ENCODE data around the gene MCRIP1.

DNA sequence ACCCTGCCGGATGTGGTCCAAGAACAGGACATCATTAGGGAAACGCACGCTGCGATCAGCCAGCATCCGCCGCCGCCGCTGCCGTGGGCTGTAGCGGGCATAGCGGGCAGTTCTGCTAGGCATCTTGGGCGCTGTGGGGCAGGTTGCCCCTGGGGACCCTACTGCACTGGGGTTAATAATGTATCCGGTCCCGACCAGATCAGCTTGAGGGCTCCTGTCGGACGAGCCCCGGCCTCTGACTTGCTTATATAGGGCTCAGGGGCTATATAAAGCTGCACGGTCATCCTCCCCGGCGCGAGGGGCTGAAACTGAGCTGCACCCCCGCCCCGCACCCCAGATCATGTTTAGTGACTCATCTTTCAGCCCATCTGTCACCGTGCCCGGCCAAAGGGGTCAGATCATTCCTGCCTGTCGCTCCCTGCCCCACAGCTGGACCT is 1.8 kb upstream of the MCRIP1 start, which contains the start of gene PPP1R27:
- TF ChIP-seq SPI1 (IDR thresholded peaks at IDR 0.05; ENCODE audit: borderline replicate concordance, low read depth, low read length), result no peak
- no peak for TF ChIP-seq SIX5 (IDR thresholded peaks at IDR 0.05; ENCODE audit: borderline replicate concordance in 1 of 2, insufficient read depth in 1 of 2, low read depth in 1 of 2, low read length in 2 of 2)
- no peak for TF ChIP-seq TRIM24 (IDR thresholded peaks at IDR 0.05)
- TF ChIP-seq SP1 (CRISPR knock-in tag; IDR thresholded peaks at IDR 0.05), result no peak
- no peak for TF ChIP-seq POLR2A (conservative IDR thresholded peaks at IDR 0.05)
- TF ChIP-seq RAD21 (CRISPR knock-in tag; conservative IDR thresholded peaks at IDR 0.05 in 1 of 2, IDR thresholded peaks at IDR 0.05 in 1 of 2), result no peak
- TF ChIP-seq POLR2AphosphoS5 (IDR thresholded peaks at IDR 0.05; ENCODE audit: control insufficient read depth, insufficient read depth, low read depth, low read length), result no peak
- no peak for TF ChIP-seq CREBBP (IDR thresholded peaks at IDR 0.05; ENCODE audit: low read depth, low read length)
- TF ChIP-seq JUN (IDR thresholded peaks at IDR 0.05; ENCODE audit: borderline replicate concordance, low read depth, low read length), result no peak
- no peak for TF ChIP-seq JUN (CRISPR knock-in tag; IDR thresholded peaks at IDR 0.05; ENCODE audit: borderline replicate concordance)
- TF ChIP-seq ZBTB7A (IDR thresholded peaks at IDR 0.05; ENCODE audit: borderline replicate concordance, control insufficient read depth, low read depth, low read length), result peak; percentile 75; the same call in 1 of the 2 replicates
- no peak for TF ChIP-seq TAF1 (IDR thresholded peaks at IDR 0.05; ENCODE audit: control insufficient read depth, extremely low read depth, insufficient read depth, low read length, severe bottlenecking)
- TF ChIP-seq HDAC2 (IDR thresholded peaks at IDR 0.05), result no peak
- TF ChIP-seq PML (IDR thresholded peaks at IDR 0.05; ENCODE audit: low read length), result no peak

Measured in K562 (cell line).